ENCODE measurements around the gene CENATAC. TPM values are rescaled to one million over a fixed set of nuclear protein-coding genes. Genes with fewer than 3 reads are reported as not detected.
"Not testable (repeated sequence)": the region's sequence is repeated elsewhere in the genome, so short reads cannot be mapped to it uniquely, and the experiment has no call there.

Gene CENATAC
- total RNA-seq, 2 donors from 2014 or later, result 40.1 to 44.5 TPM

- Mint-ChIP-seq H3K27me3 (ENCODE audit: low read depth) (no peaks in the 10 kb centered on the region), H3K36me3 (ENCODE audit: insufficient read depth in 2 of 2) (peaks cover 18 to 39% of the 10 kb centered on the region in 2 donors), H3K4me3 (no peak overlapping the region), H3K9me3 (no peaks in the 10 kb centered on the region), H3K27ac (peak overlapping the region; percentile 40), H3K4me1 (ENCODE audit: low read depth) (peaks cover 31% of the 10 kb centered on the region)
- peak in 1 of 2 donors; percentile 33 for ATAC-seq (replicated peaks in 1 of 2)
- no peak for DNase-seq
Observed at GRCh38 chr11:119011476-119012053, 13.6 kb downstream of the CENATAC start.

GRCh38 chr11:119012629-119013170, 14.8 kb downstream of the CENATAC start:
- Mint-ChIP-seq H3K27ac (peak overlapping the region; percentile 54), H3K4me1 (ENCODE audit: low read depth) (peaks cover 30% of the 10 kb centered on the region), H3K36me3 (ENCODE audit: insufficient read depth in 2 of 2) (peaks cover 23 to 39% of the 10 kb centered on the region in 2 donors), H3K27me3 (ENCODE audit: low read depth) (no peaks in the 10 kb centered on the region), H3K4me3 (no peak overlapping the region), H3K9me3 (no peaks in the 10 kb centered on the region)
- DNase-seq (no peak), ATAC-seq (replicated peaks in 1 of 2) (no peak)

GRCh38 chr11:119014209-119014924, 16.4 kb downstream of the CENATAC start:
- peak overlapping the region; percentile 71 for H3K27ac Mint-ChIP-seq
- ATAC-seq (replicated peaks in 1 of 2) (no peak), DNase-seq (no peak)
- H3K36me3 Mint-ChIP-seq (ENCODE audit: insufficient read depth in 2 of 2), result peaks cover 27 to 39% of the 10 kb centered on the region in 2 donors
- H3K4me1 Mint-ChIP-seq (ENCODE audit: low read depth), result peaks cover 32% of the 10 kb centered on the region
- no peaks in the 10 kb centered on the region for H3K9me3 Mint-ChIP-seq
- H3K27me3 Mint-ChIP-seq (ENCODE audit: low read depth), result no peaks in the 10 kb centered on the region
- H3K4me3 Mint-ChIP-seq, result no peak overlapping the region

- no peak for DNase-seq
- peak overlapping the region; percentile 71 for H3K27ac Mint-ChIP-seq
- peaks cover 40% of the 10 kb centered on the region for H3K4me1 Mint-ChIP-seq (ENCODE audit: low read depth)
- peak overlapping the region; percentile 11 to 98 for H3K4me3 Mint-ChIP-seq
- ATAC-seq (replicated peaks in 1 of 2), result no peak
- H3K9me3 Mint-ChIP-seq, result no peaks in the 10 kb centered on the region
- H3K27me3 Mint-ChIP-seq (ENCODE audit: low read depth), result no peaks in the 10 kb centered on the region
- peaks cover 28 to 42% of the 10 kb centered on the region in 2 donors for H3K36me3 Mint-ChIP-seq (ENCODE audit: insufficient read depth in 2 of 2)
Observed at GRCh38 chr11:119015054-119015611, 17.2 kb downstream of the CENATAC start.

DNA sequence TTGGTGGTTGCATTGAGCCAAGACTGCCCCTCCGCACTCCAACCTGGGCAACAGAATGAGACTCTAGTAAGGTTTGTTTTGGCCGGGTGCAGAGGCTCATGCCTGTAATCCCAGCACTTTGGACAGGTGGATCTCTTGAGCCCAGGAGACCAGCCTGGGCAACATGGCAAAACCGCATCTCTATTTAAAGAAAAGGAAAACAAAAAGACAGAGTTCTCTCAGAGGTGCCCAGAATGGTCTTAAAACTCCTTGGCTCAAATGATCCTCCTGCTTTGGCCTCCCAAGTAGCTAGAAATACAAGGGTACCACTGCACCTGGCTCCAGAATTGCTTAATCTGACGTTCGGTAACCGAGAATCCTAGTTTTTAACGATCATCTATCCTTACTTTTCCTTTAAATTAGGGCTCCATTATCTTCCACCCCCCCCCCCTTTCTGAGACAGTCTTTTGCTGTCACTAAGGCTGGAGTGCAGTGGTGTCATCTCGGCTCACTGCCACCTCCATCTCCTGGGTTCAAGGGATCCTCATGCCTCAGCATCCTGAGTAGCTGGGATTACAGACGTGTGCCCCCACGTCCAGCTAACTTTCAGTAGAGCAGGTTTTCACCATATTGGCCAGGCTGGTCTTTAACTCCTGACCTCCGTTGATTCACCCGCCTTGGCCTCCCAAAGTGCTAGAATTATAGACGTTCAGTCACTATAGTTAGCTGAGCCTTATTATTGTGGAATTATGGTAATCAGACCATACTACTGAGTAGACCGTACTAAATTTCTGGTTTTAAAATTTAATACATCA, 18.5 kb downstream of the CENATAC start:
- H3K27me3 Mint-ChIP-seq (ENCODE audit: low read depth), result no peaks in the 10 kb centered on the region
- H3K9me3 Mint-ChIP-seq, result no peaks in the 10 kb centered on the region
- peaks cover 53% of the 10 kb centered on the region for H3K4me1 Mint-ChIP-seq (ENCODE audit: low read depth)
- peak overlapping the region; percentile 96 to 98 for H3K4me3 Mint-ChIP-seq
- ATAC-seq (replicated peaks in 1 of 2) (no peak), DNase-seq (no peak)
- peak overlapping the region; percentile 99 for H3K27ac Mint-ChIP-seq
- peaks cover 28 to 42% of the 10 kb centered on the region in 2 donors for H3K36me3 Mint-ChIP-seq (ENCODE audit: insufficient read depth in 2 of 2)

DNA sequence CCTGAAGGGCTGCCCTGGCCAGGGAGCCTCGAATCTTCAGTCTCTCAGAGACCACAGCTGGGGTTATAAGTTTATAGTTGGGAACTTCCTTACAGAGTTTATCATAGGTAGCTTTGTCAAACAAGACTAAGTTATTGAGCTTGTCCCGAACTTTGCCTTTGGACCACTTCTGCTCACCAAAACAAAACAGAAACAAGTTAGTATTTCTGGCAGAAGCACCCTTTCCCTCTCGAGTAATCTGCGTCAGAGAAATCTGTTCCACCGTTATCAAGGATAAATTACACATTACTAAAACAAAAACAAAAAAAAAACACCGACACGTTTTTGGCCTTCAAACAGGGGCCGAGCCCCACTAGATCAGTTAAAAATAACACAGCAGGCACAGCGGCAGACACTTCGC, 19.4 kb downstream of the CENATAC start:
- DNase-seq; H3K9me3 Mint-ChIP-seq; ATAC-seq (replicated peaks in 1 of 2); H3K27me3 Mint-ChIP-seq (ENCODE audit: low read depth): not testable (repeated sequence)
- Mint-ChIP-seq H3K27ac (peak overlapping the region; percentile 99), H3K36me3 (ENCODE audit: insufficient read depth in 2 of 2) (peaks cover 26 to 46% of the 10 kb centered on the region in 2 donors), H3K4me1 (ENCODE audit: low read depth) (peaks cover 56% of the 10 kb centered on the region), H3K4me3 (peak overlapping the region; percentile 96 to 98)

DNA sequence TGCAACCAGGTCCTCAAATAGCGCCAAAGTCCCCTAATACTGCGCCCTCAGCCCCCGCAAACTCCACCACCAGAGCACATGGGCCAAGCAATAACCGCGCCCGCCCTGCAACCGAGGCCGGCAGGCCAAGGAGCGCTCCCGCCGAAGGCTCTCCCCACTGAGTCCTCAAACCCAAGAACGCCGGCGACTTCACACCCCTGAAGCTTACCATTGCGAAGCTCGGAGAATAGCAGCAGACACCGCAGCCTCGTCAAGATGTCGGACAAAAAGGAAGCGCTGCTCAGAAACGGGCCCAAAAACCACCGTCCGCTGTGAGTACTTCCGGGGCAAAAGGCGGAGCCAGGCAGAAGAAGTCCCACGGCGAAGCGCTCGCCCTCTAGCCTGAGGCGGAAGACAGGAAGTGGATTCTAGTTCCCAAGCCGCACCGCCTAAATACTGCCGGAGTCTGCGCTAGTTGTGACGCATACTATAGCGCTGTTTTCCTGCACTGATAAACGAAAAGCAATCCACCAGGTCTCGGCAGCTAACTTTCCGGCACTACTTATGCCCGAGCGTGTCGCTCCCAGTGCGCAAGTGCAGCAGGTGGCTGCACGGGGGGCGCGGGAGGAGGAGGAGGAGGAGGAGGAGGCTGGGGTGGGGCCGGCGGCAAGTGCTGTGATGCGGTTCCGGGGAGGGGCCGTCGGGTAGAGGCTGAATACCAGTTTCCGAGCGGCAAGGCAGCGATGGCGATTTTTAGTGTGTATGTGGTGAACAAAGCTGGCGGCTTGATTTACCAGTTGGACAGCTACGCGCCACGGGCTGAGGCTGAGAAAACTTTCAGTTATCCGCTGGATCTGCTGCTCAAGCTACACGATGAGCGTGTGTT, 20.4 kb downstream of the CENATAC start, which contains the start of the genes RPS25 and TRAPPC4:
Gene RPS25, minus strand, starts transcription at position 270 of the 865 bp plus-strand sequence. Its CDS starts 59 bp downstream, at position 211.
Gene TRAPPC4, plus strand, starts transcription at position 693 of the 865 bp plus-strand sequence. Its CDS starts 30 bp downstream, at position 723.
- H3K27me3 Mint-ChIP-seq (ENCODE audit: low read depth), result no peaks in the 10 kb centered on the region
- peaks cover 21 to 40% of the 10 kb centered on the region in 2 donors for H3K36me3 Mint-ChIP-seq (ENCODE audit: insufficient read depth in 2 of 2)
- H3K4me1 Mint-ChIP-seq (ENCODE audit: low read depth), result peaks cover 61% of the 10 kb centered on the region
- peak; percentile 94 to 97 for DNase-seq
- peak; percentile 92 for ATAC-seq (replicated peaks in 1 of 2)
- peak within 1 kb of the TSS; percentile 99 for H3K27ac Mint-ChIP-seq
- H3K9me3 Mint-ChIP-seq, result no peaks in the 10 kb centered on the region
- peak within 1 kb of the TSS; percentile 96 to 98 for H3K4me3 Mint-ChIP-seq

DNA sequence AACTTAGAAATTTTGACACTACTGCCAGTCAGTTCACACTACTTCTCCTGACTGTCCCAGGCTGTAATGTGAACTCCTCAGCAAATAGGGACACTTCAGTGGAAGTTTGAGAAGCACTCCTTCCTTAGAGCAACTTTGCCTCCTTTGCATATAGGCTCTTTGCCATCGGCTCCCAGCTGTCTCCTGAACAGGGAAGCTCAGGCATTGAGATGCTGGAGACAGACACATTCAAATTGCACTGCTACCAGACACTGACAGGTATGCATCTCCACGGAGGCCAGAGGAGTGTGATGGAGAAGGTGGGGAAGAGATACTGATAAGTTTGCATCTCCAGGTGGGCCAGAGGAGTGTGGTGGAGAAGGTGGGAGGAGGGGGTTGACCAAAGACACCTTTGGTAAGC, 22.1 kb downstream of the CENATAC start:
- Mint-ChIP-seq H3K36me3 (ENCODE audit: insufficient read depth in 2 of 2) (peaks cover 21 to 34% of the 10 kb centered on the region in 2 donors), H3K4me3 (peak overlapping the region; percentile 96 to 98), H3K27me3 (ENCODE audit: low read depth) (no peaks in the 10 kb centered on the region), H3K9me3 (no peaks in the 10 kb centered on the region), H3K4me1 (ENCODE audit: low read depth) (peaks cover 69% of the 10 kb centered on the region), H3K27ac (peak overlapping the region; percentile 99)
- no peak for ATAC-seq (replicated peaks in 1 of 2)
- DNase-seq, result no peak

- Mint-ChIP-seq H3K27me3 (ENCODE audit: low read depth) (no peaks in the 10 kb centered on the region), H3K4me1 (ENCODE audit: low read depth) (peaks cover 60% of the 10 kb centered on the region), H3K9me3 (no peaks in the 10 kb centered on the region), H3K36me3 (ENCODE audit: insufficient read depth in 2 of 2) (peaks cover 17 to 33% of the 10 kb centered on the region in 2 donors), H3K27ac (peak overlapping the region; percentile 86), H3K4me3 (peak overlapping the region; percentile 64 to 96)
- ATAC-seq (replicated peaks in 1 of 2), result no peak
- no peak for DNase-seq
Observed at GRCh38 chr11:119021631-119022030, 23.7 kb downstream of the CENATAC start.

DNA sequence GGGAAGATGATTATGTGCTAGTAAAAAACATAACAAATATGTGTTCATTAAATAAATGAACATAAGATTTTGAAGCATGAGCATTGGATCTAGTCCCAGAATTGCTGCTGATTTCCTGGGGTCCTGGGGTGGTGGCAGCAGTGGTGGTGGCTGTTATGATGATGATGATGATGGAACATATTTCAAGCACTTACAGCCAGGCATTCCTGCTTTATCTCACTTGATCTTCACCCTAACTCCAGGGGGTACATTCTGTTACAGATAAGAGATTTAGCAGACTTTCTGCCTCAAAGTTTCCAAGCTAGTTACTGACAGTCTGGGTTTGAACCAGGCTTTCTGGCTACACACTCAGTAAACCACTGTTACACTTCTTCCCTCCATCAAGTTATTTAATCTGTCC, 25.8 kb downstream of the CENATAC start:
- peaks cover 57% of the 10 kb centered on the region for H3K4me1 Mint-ChIP-seq (ENCODE audit: low read depth)

GRCh38 chr11:119024430-119025098, 26.6 kb downstream of the CENATAC start:
- ATAC-seq (replicated peaks in 1 of 2), result no peak
- no peak overlapping the region for H3K4me3 Mint-ChIP-seq
- no peak for DNase-seq
- H3K4me1 Mint-ChIP-seq (ENCODE audit: low read depth), result peaks cover 61% of the 10 kb centered on the region
- H3K27ac Mint-ChIP-seq, result peak overlapping the region; percentile 73
- no peaks in the 10 kb centered on the region for H3K9me3 Mint-ChIP-seq
- no peaks in the 10 kb centered on the region for H3K27me3 Mint-ChIP-seq (ENCODE audit: low read depth)
- H3K36me3 Mint-ChIP-seq (ENCODE audit: insufficient read depth in 2 of 2), result peaks cover 9 to 22% of the 10 kb centered on the region in 2 donors

More for the DNA sequence above, 25.8 kb downstream of the CENATAC start:
- no peak for ATAC-seq (replicated peaks in 1 of 2)
- H3K27me3 Mint-ChIP-seq (ENCODE audit: low read depth), result no peaks in the 10 kb centered on the region
- no peak for DNase-seq
- peak overlapping the region; percentile 91 for H3K27ac Mint-ChIP-seq
- peak overlapping the region in 1 of 2 donors; percentile 47 for H3K4me3 Mint-ChIP-seq
- H3K9me3 Mint-ChIP-seq, result no peaks in the 10 kb centered on the region
- H3K36me3 Mint-ChIP-seq (ENCODE audit: insufficient read depth in 2 of 2), result peaks cover 9 to 22% of the 10 kb centered on the region in 2 donors

Measured in activated T-cell treated with anti-CD3 and anti-CD28 coated beads, Interleukin-2, amount 50 U/mL, for 72 hours (primary cell).